ENCODE data around the gene NME8.

Gene NME8

GRCh38 chr7:37823557-37823956 lies 24.8 kb upstream of the NME8 start:
- TF ChIP-seq TEAD4 (IDR thresholded peaks at IDR 0.05) (no peak), EGR1 (IDR thresholded peaks at IDR 0.05) (no peak), RAD21 (IDR thresholded peaks at IDR 0.05; ENCODE audit: low read depth) (no peak), YY1 (IDR thresholded peaks at IDR 0.05; ENCODE audit: low read depth) (no peak), ZBTB7A (IDR thresholded peaks at IDR 0.05; ENCODE audit: low read depth) (no peak), REST (IDR thresholded peaks at IDR 0.05; ENCODE audit: low read depth) (no peak), TCF12 (IDR thresholded peaks at IDR 0.05; ENCODE audit: low read depth) (no peak), CEBPB (IDR thresholded peaks at IDR 0.05) (no peak), MAX (IDR thresholded peaks at IDR 0.05) (no peak)

GRCh38 chr7:37825038-37825437 lies 23.4 kb upstream of the NME8 start:
- no peak for TF ChIP-seq MAX (IDR thresholded peaks at IDR 0.05)
- TF ChIP-seq EGR1 (IDR thresholded peaks at IDR 0.05): no peak
- TF ChIP-seq EP300 (IDR thresholded peaks at IDR 0.05; ENCODE audit: borderline replicate concordance): no peak
- no peak for TF ChIP-seq YY1 (IDR thresholded peaks at IDR 0.05; ENCODE audit: low read depth)
- TF ChIP-seq ZBTB7A (IDR thresholded peaks at IDR 0.05; ENCODE audit: low read depth): no peak
- no peak for TF ChIP-seq CREB1 (IDR thresholded peaks at IDR 0.05; ENCODE audit: low read depth)
- no peak for TF ChIP-seq USF1 (IDR thresholded peaks at IDR 0.05)
- TF ChIP-seq NFIC (IDR thresholded peaks at IDR 0.05): no peak
- no peak for TF ChIP-seq CEBPB (IDR thresholded peaks at IDR 0.05)
- TF ChIP-seq RAD21 (IDR thresholded peaks at IDR 0.05; ENCODE audit: low read depth): no peak
- no peak for TF ChIP-seq REST (IDR thresholded peaks at IDR 0.05; ENCODE audit: low read depth)
- TF ChIP-seq TAF1 (IDR thresholded peaks at IDR 0.05; ENCODE audit: low read depth): no peak
- TF ChIP-seq TEAD4 (IDR thresholded peaks at IDR 0.05): no peak
- TF ChIP-seq FOXM1 (IDR thresholded peaks at IDR 0.05; ENCODE audit: borderline replicate concordance, low read depth): no peak
- TF ChIP-seq TCF12 (IDR thresholded peaks at IDR 0.05; ENCODE audit: low read depth): no peak

- no peak for TF ChIP-seq REST (IDR thresholded peaks at IDR 0.05; ENCODE audit: low read depth)
- TF ChIP-seq CREB1 (IDR thresholded peaks at IDR 0.05; ENCODE audit: low read depth): no peak
- TF ChIP-seq MAX (IDR thresholded peaks at IDR 0.05): no peak
- no peak for TF ChIP-seq CEBPB (IDR thresholded peaks at IDR 0.05)
- no peak for TF ChIP-seq EGR1 (IDR thresholded peaks at IDR 0.05)
- TF ChIP-seq NFIC (IDR thresholded peaks at IDR 0.05): no peak
- no peak for TF ChIP-seq FOXM1 (IDR thresholded peaks at IDR 0.05; ENCODE audit: borderline replicate concordance, low read depth)
- TF ChIP-seq YY1 (IDR thresholded peaks at IDR 0.05; ENCODE audit: low read depth): no peak
- no peak for TF ChIP-seq EP300 (IDR thresholded peaks at IDR 0.05; ENCODE audit: borderline replicate concordance)
- TF ChIP-seq TEAD4 (IDR thresholded peaks at IDR 0.05): no peak
- no peak for TF ChIP-seq TCF12 (IDR thresholded peaks at IDR 0.05; ENCODE audit: low read depth)
- TF ChIP-seq TAF1 (IDR thresholded peaks at IDR 0.05; ENCODE audit: low read depth): no peak
- no peak for TF ChIP-seq USF1 (IDR thresholded peaks at IDR 0.05)
- TF ChIP-seq RAD21 (IDR thresholded peaks at IDR 0.05; ENCODE audit: low read depth): no peak
- TF ChIP-seq ZBTB7A (IDR thresholded peaks at IDR 0.05; ENCODE audit: low read depth): no peak
These were observed 21.6 kb upstream of the NME8 start for GRCh38 chr7:37826825-37827224.

- TF ChIP-seq NFIC (IDR thresholded peaks at IDR 0.05): no peak
- TF ChIP-seq TCF12 (IDR thresholded peaks at IDR 0.05; ENCODE audit: low read depth): no peak
- no peak for TF ChIP-seq TEAD4 (IDR thresholded peaks at IDR 0.05)
- no peak for TF ChIP-seq USF1 (IDR thresholded peaks at IDR 0.05)
- TF ChIP-seq FOXM1 (IDR thresholded peaks at IDR 0.05; ENCODE audit: borderline replicate concordance, low read depth): no peak
- TF ChIP-seq RAD21 (IDR thresholded peaks at IDR 0.05; ENCODE audit: low read depth): no peak
These were observed 17.2 kb upstream of the NME8 start for GRCh38 chr7:37831244-37831643.

Data from Ishikawa (cell line).